Stimulated activated CD4-positive, alpha-beta T cell treated with anti-CD3 and anti-CD28 coated beads, Interleukin-15, amount 100 ng/mL, for 48 hours (primary cell): ENCODE data around the gene ATXN10.

Experiments used
- DNase-seq, 2 donors: peaks; one replicate each; pipeline ENCODE4 v3.0.0-alpha.2; 2020; ENCODE audit warnings: low read depth in 2 of 2

The ATXN10 gene

GRCh38 chr22:45859231-45860161, 187.9 kb downstream of the ATXN10 start:
- DNase-seq: no peak

- no peak for DNase-seq
Measured at GRCh38 chr22:45860201-45860600, 188.6 kb downstream of the ATXN10 start.

- no peak for DNase-seq
Measured at GRCh38 chr22:45861259-45861658, 189.6 kb downstream of the ATXN10 start.

GRCh38 chr22:45863981-45864751, 192.5 kb downstream of the ATXN10 start:
- DNase-seq: peak; percentile 34 to 65

- no peak for DNase-seq
Measured at GRCh38 chr22:45864959-45865476, 193.4 kb downstream of the ATXN10 start.

- no peak for DNase-seq
Measured at GRCh38 chr22:45865561-45866125, 194.0 kb downstream of the ATXN10 start.

GRCh38 chr22:45866126-45866645, 194.6 kb downstream of the ATXN10 start:
- no peak for DNase-seq

GRCh38 chr22:45866646-45867117, 195.0 kb downstream of the ATXN10 start:
- no peak for DNase-seq

- no peak for DNase-seq
Measured at GRCh38 chr22:45867118-45867905, 195.7 kb downstream of the ATXN10 start.

- DNase-seq: no peak
Measured at GRCh38 chr22:45867906-45868555, 196.4 kb downstream of the ATXN10 start.

GRCh38 chr22:45868571-45869339, 197.1 kb downstream of the ATXN10 start:
- DNase-seq: no peak

- DNase-seq: no peak
Measured at GRCh38 chr22:45869340-45869847, 197.8 kb downstream of the ATXN10 start.

GRCh38 chr22:45870011-45870410, 198.4 kb downstream of the ATXN10 start:
- DNase-seq: no peak

- no peak for DNase-seq
Measured at GRCh38 chr22:45871721-45872120, 200.1 kb downstream of the ATXN10 start.

- no peak for DNase-seq
Measured at GRCh38 chr22:45872659-45873263, 201.1 kb downstream of the ATXN10 start.

GRCh38 chr22:45876136-45877035, 204.8 kb downstream of the ATXN10 start:
- DNase-seq: no peak

GRCh38 chr22:45877036-45877380, 205.4 kb downstream of the ATXN10 start:
- no peak for DNase-seq

GRCh38 chr22:45877651-45878050, 206.0 kb downstream of the ATXN10 start:
- DNase-seq: no peak
